Subcutaneous adipose tissue (tissue), 4 donors: Measurements from ENCODE around the gene MARCHF7. TPM values are rescaled to one million over a fixed set of nuclear protein-coding genes. Genes with fewer than 3 reads are reported as not detected.

ENCODE experiments used
- CTCF ChIP-seq: fragments of 450-650 bp; IDR thresholded peaks from one replicate; pipeline ENCODE4 v1.5.1; 2016; ENCODE audit warnings: low read depth, mild to moderate bottlenecking, control low read depth, antibody characterized with exemption, moderate library complexity
- total RNA-seq, 4 donors: library from RNA; depleted of rRNA; stranded (reverse); fragments of >200 nt; gene quantifications; one replicate each; pipeline ENCODE4 v1.1.0, GENCODE V29; 2016

The MARCHF7 gene
- total RNA-seq, 4 donors from 2014 or later = 110 to 132 (median 116) TPM

- TF ChIP-seq CTCF = no peak
Measured at GRCh38 chr2:159755788-159756187, 43.5 kb downstream of the MARCHF7 start.

GRCh38 chr2:159758239-159758638, 45.9 kb downstream of the MARCHF7 start:
- no peak for TF ChIP-seq CTCF

- no peak for TF ChIP-seq CTCF
Measured at GRCh38 chr2:159758686-159759085, 46.4 kb downstream of the MARCHF7 start.

GRCh38 chr2:159759577-159759976, 47.3 kb downstream of the MARCHF7 start:
- no peak for TF ChIP-seq CTCF

GRCh38 chr2:159760326-159760725, 48.0 kb downstream of the MARCHF7 start:
- no peak for TF ChIP-seq CTCF

- no peak for TF ChIP-seq CTCF
Measured at GRCh38 chr2:159762075-159762474, 49.8 kb downstream of the MARCHF7 start.

Other genes with a start within 250 kb of the MARCHF7 start
- gene BAZ2B, start 96.0 kb upstream of the MARCHF7 start, total RNA-seq = 100 to 1,000 TPM; 106 to 128 (median 112) TPM
- gene CD302, start 85.7 kb downstream of the MARCHF7 start, total RNA-seq = 100 to 1,000 TPM in 3 of 4 donors, 10 to 100 TPM in 1; 88.9 to 270 (median 170) TPM
- 10 to 100 TPM in 1 of 4 donors, 1 to 10 TPM in 3; 2.6 to 18.7 (median 6.8) TPM for gene LY75, start 192.2 kb downstream of the MARCHF7 start, total RNA-seq